ENCODE measurements around the gene OPALIN. TPM values are rescaled to one million over a fixed set of nuclear protein-coding genes. Genes with fewer than 3 reads are reported as not detected.

Gene OPALIN
- polyA plus RNA-seq, 1 donor from 2014 or later = not detected

- Histone ChIP-seq H3K9me2 (ENCODE audit: insufficient read depth, low read length) (no peaks in the 10 kb centered on the region), H3K27me3 (ENCODE audit: insufficient read depth, low read depth, low read length) (no peaks in the 10 kb centered on the region), H3K4me2 (ENCODE audit: low read length) (no peak overlapping the region), H3K9me3 (ENCODE audit: low read length) (no peaks in the 10 kb centered on the region), H3K27ac (ENCODE audit: low read length) (no peak overlapping the region), H3F3A (ENCODE audit: insufficient read depth, low read length, poor library complexity, severe bottlenecking) (no peaks in the 10 kb centered on the region), H3K36me3 (ENCODE audit: insufficient read depth, low read length) (no peaks in the 10 kb centered on the region), H4K20me1 (ENCODE audit: insufficient read depth) (no peaks in the 10 kb centered on the region), H3K79me2 (replicated peaks; ENCODE audit: insufficient read depth, low read length) (no peaks in the 10 kb centered on the region), H2AFZ (ENCODE audit: low read depth, low read length) (no peak overlapping the region), H3K9ac (ENCODE audit: low read length) (no peak overlapping the region), H3K4me3 (ENCODE audit: low read length) (no peak overlapping the region)
- TF ChIP-seq REST (IDR thresholded peaks at IDR 0.05; ENCODE audit: borderline replicate concordance) = no peak
- no peak for TF ChIP-seq EP300 (conservative IDR thresholded peaks at IDR 0.05; ENCODE audit: poor library complexity, severe bottlenecking)
- TF ChIP-seq SMC3 (conservative IDR thresholded peaks at IDR 0.05; ENCODE audit: poor library complexity) = no peak
- no peak for TF ChIP-seq POLR2AphosphoS5 (IDR thresholded peaks at IDR 0.05)
- TF ChIP-seq MXI1 (conservative IDR thresholded peaks at IDR 0.05; ENCODE audit: poor library complexity, severe bottlenecking) = no peak
- TF ChIP-seq RAD21 (conservative IDR thresholded peaks at IDR 0.05) = no peak
- TF ChIP-seq EZH2 (IDR thresholded peaks at IDR 0.05; ENCODE audit: borderline replicate concordance, insufficient read depth, low read length, poor library complexity, severe bottlenecking) = no peak
- TF ChIP-seq CTCF (IDR thresholded peaks at IDR 0.05; ENCODE audit: poor library complexity, severe bottlenecking) = no peak
- no peak for TF ChIP-seq TAF1 (IDR thresholded peaks at IDR 0.05; ENCODE audit: low read depth)
These were observed 15.2 kb upstream of the OPALIN start for GRCh38 chr10:96374004-96374403.

GRCh38 chr10:96371356-96371755 lies 12.6 kb upstream of the OPALIN start:
- no peaks in the 10 kb centered on the region for H3F3A ChIP-seq (ENCODE audit: insufficient read depth, low read length, poor library complexity, severe bottlenecking)
- no peak overlapping the region for H3K4me3 ChIP-seq (ENCODE audit: low read length)
- no peak overlapping the region for H3K4me2 ChIP-seq (ENCODE audit: low read length)
- no peak for TF ChIP-seq SMC3 (conservative IDR thresholded peaks at IDR 0.05; ENCODE audit: poor library complexity)
- TF ChIP-seq POLR2AphosphoS5 (IDR thresholded peaks at IDR 0.05) = no peak
- no peak for TF ChIP-seq MXI1 (conservative IDR thresholded peaks at IDR 0.05; ENCODE audit: poor library complexity, severe bottlenecking)
- TF ChIP-seq CTCF (IDR thresholded peaks at IDR 0.05; ENCODE audit: poor library complexity, severe bottlenecking) = no peak
- TF ChIP-seq TAF1 (IDR thresholded peaks at IDR 0.05; ENCODE audit: low read depth) = no peak
- no peak for TF ChIP-seq EZH2 (IDR thresholded peaks at IDR 0.05; ENCODE audit: borderline replicate concordance, insufficient read depth, low read length, poor library complexity, severe bottlenecking)
- TF ChIP-seq EP300 (conservative IDR thresholded peaks at IDR 0.05; ENCODE audit: poor library complexity, severe bottlenecking) = no peak
- TF ChIP-seq RAD21 (conservative IDR thresholded peaks at IDR 0.05) = no peak
- no peak for TF ChIP-seq REST (IDR thresholded peaks at IDR 0.05; ENCODE audit: borderline replicate concordance)
- H3K36me3 ChIP-seq (ENCODE audit: insufficient read depth, low read length) = no peaks in the 10 kb centered on the region
- no peaks in the 10 kb centered on the region for H3K9me2 ChIP-seq (ENCODE audit: insufficient read depth, low read length)
- no peaks in the 10 kb centered on the region for H4K20me1 ChIP-seq (ENCODE audit: insufficient read depth)
- H3K27ac ChIP-seq (ENCODE audit: low read length) = no peak overlapping the region
- no peaks in the 10 kb centered on the region for H3K27me3 ChIP-seq (ENCODE audit: insufficient read depth, low read depth, low read length)
- no peaks in the 10 kb centered on the region for H3K9me3 ChIP-seq (ENCODE audit: low read length)
- H2AFZ ChIP-seq (ENCODE audit: low read depth, low read length) = no peak overlapping the region
- H3K9ac ChIP-seq (ENCODE audit: low read length) = no peak overlapping the region
- no peaks in the 10 kb centered on the region for H3K79me2 ChIP-seq (replicated peaks; ENCODE audit: insufficient read depth, low read length)
